K562 (cell line): ENCODE data around the gene MMP11. TPM values are rescaled to one million over a fixed set of nuclear protein-coding genes. Genes with fewer than 3 reads are reported as not detected.

ENCODE experiments used
- AFF4 ChIP-seq: sonication (generic); formaldehyde crosslinking; IDR thresholded peaks from 2 replicates; pipeline ENCODE4 v1.8.0; 2023; ENCODE audit warnings: mild to moderate bottlenecking, missing genetic modification reagents
- ARID1B ChIP-seq: fragments of 450-650 bp; IDR thresholded peaks from 2 replicates; pipeline ENCODE4 v1.6.1; 2016; ENCODE audit warnings: antibody characterized with exemption, mild to moderate bottlenecking, inconsistent platforms
- C11orf30 ChIP-seq: fragments of 450-650 bp; IDR thresholded peaks from 2 replicates; pipeline ENCODE4 v1.6.1; 2016; ENCODE audit warnings: low read depth, mild to moderate bottlenecking
- ESRRA ChIP-seq: fragments of 450-650 bp; IDR thresholded peaks from 2 replicates; pipeline ENCODE4 v1.6.1; 2014; ENCODE audit warnings: low read depth, mild to moderate bottlenecking, moderate library complexity, borderline replicate concordance
- EZH2 ChIP-seq: IDR thresholded peaks from 2 replicates; pipeline ENCODE4 v1.6.1; 2012; ENCODE audit warnings: low read depth, mild to moderate bottlenecking, inconsistent platforms, low read length, borderline replicate concordance
- GTF2A2 ChIP-seq: IDR thresholded peaks from 2 replicates; pipeline ENCODE4 v1.6.1; 2016; ENCODE audit warnings: mild to moderate bottlenecking, missing genetic modification characterization, missing compliant biosample characterization
- MCM7 ChIP-seq, 2 experiments: fragments of 450-650 bp; IDR thresholded peaks; 2 replicates each; pipeline ENCODE4 v1.6.1; 2016 to 2018
- POLR2H ChIP-seq: IDR thresholded peaks from 2 replicates; pipeline ENCODE4 v1.6.1; 2016; ENCODE audit warnings: missing genetic modification characterization, low read depth, mild to moderate bottlenecking, control low read depth, missing compliant biosample characterization, moderate library complexity
- PURB ChIP-seq: sonication (generic); formaldehyde crosslinking; IDR thresholded peaks from 2 replicates; pipeline ENCODE4 v1.9.0; 2021; ENCODE audit warnings: low read depth, mild to moderate bottlenecking, missing genetic modification reagents
- SPI1 ChIP-seq: IDR thresholded peaks from 2 replicates; pipeline ENCODE4 v1.6.1; 2011; ENCODE audit warnings: low read depth, low read length, control low read depth, borderline replicate concordance
- TEAD2 ChIP-seq: fragments of 450-650 bp; IDR thresholded peaks from 2 replicates; pipeline ENCODE4 v1.6.1; 2016; ENCODE audit warnings: missing genetic modification characterization, control low read depth, missing compliant biosample characterization
- ZBTB12 ChIP-seq: fragments of 250-450 bp; sonication (Bioruptor Pico); IDR thresholded peaks from 2 replicates; pipeline ENCODE4 v1.4.0; 2020
- polyA plus RNA-seq, 8 experiments: library from polyadenylated mRNA; depleted of rRNA in 4 of 8; stranded (reverse) in 5 of 8; unstranded in 3 of 8; fragments of >200 nt; fragmentation: Nextera tagmentation in 2 of 8; fragmentation: Illumina TruSeq in 1 of 8; extraction: Ambion mirVana in 2 of 8; extraction: Trizol in 1 of 8; gene quantifications; 2 replicates each; pipeline versions ENCODE4 v1.2.1 to v1.2.3, GENCODE V29; 2011 to 2014; ENCODE audit warnings: inconsistent platforms in 1 of 8, missing spikeins in 1 of 8
- total RNA-seq, 7 experiments: library from RNA; depleted of rRNA in 6 of 7; stranded (reverse); fragments of >200 nt in 6 of 7; fragmentation: Illumina TruSeq in 2 of 7; extraction: Trizol in 2 of 7; gene quantifications; 2 replicates each; pipeline versions ENCODE4 v1.2.1 to v1.2.3, GENCODE V29; 2011 to 2021; ENCODE audit warnings: low replicate concordance in 1 of 7
- TF ChIP-seq, protein P1 (sequence below): IDR thresholded peaks from 2 replicates; pipeline ENCODE4 v1.6.1; 2012; ENCODE audit warnings: low read depth, low read length, improper control_type of control experiment, borderline replicate concordance

MMP11 gene
- total and polyA plus RNA-seq, 9 of the 15 experiments (the other 6 are each of a cell fraction or from before 2014, with no cell fraction given): 0.14 to 1.8 (median 1.1) TPM; not detected in 2

DNA sequence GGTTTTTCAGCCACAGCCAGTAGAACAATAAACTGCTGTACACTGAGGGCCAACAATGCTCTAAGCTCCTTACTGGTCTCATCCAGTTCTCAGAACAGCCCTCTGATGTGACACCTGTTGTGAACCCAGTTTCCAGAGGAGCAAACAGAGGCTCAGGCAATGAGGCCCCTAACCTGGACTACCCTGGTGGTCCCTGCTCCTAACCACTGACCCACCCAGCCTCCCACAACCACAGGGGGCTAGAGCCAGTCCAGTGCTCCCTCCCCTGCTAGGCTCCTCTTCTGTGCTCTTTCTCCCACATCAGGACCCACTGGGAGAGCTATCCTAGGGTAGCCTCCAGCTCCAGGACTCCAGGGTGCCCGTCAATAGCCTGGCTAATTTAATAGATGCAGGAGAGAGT lies 10.1 kb downstream of the MMP11 start (continued):
- no peak for TF ChIP-seq TEAD2 (tag)
- TF ChIP-seq ZBTB12: no peak
- TF ChIP-seq POLR2H (tag): no peak
- no peak for TF ChIP-seq AFF4 (CRISPR knock-in tag)
- TF ChIP-seq, protein P1, sequence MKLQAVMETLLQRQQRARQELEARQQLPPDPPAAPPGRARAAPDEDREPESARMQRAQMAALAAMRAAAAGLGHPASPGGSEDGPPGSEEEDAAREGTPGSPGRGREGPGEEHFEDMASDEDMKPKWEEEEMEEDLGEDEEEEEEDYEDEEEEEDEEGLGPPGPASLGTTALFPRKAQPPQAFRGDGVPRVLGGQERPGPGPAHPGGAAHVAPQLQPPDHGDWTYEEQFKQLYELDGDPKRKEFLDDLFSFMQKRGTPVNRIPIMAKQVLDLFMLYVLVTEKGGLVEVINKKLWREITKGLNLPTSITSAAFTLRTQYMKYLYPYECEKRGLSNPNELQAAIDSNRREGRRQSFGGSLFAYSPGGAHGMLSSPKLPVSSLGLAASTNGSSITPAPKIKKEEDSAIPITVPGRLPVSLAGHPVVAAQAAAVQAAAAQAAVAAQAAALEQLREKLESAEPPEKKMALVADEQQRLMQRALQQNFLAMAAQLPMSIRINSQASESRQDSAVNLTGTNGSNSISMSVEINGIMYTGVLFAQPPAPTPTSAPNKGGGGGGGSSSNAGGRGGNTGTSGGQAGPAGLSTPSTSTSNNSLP: no peak
- TF ChIP-seq MCM7 (IDR thresholded peaks at IDR 0.05): no peak
- TF ChIP-seq C11orf30: no peak
- no peak for TF ChIP-seq ESRRA
- TF ChIP-seq ARID1B: no peak
- no peak for TF ChIP-seq GTF2A2
- no peak for TF ChIP-seq PURB
- no peak for TF ChIP-seq EZH2
- TF ChIP-seq SPI1: no peak
